ENCODE measurements around the gene PAPSS1.
"Not testable (repeated sequence)": the region's sequence is repeated elsewhere in the genome, so short reads cannot be mapped to it uniquely, and the experiment has no call there.

The PAPSS1 gene

DNA sequence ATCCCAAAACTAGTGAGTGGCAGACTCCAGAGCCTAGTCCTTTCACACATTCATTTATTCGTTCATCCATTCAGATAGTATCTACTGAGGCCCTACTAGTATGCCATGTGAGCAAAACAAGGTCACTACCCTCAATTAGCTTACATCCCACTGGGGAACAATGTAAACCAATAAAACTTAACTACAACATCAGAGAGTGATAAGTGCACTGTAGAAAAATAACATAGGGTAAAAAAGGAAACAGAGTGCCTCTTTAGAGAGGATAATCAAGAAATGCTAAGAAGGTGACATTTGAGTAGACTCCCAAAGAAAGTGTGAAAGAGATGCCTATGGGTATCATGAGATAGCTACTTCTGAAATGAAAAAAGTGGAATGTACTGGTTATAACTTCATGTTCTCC, 18.5 kb downstream of the PAPSS1 start:
- TF ChIP-seq, protein P1, sequence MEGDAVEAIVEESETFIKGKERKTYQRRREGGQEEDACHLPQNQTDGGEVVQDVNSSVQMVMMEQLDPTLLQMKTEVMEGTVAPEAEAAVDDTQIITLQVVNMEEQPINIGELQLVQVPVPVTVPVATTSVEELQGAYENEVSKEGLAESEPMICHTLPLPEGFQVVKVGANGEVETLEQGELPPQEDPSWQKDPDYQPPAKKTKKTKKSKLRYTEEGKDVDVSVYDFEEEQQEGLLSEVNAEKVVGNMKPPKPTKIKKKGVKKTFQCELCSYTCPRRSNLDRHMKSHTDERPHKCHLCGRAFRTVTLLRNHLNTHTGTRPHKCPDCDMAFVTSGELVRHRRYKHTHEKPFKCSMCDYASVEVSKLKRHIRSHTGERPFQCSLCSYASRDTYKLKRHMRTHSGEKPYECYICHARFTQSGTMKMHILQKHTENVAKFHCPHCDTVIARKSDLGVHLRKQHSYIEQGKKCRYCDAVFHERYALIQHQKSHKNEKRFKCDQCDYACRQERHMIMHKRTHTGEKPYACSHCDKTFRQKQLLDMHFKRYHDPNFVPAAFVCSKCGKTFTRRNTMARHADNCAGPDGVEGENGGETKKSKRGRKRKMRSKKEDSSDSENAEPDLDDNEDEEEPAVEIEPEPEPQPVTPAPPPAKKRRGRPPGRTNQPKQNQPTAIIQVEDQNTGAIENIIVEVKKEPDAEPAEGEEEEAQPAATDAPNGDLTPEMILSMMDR (IDR thresholded peaks at IDR 0.05; ENCODE audit: low read depth, low read length, missing control alignments): no peak
- no peaks in the 10 kb centered on the region for H3K36me3 ChIP-seq (replicated peaks)
- DNase-seq: no peak
- no peaks in the 10 kb centered on the region for H3K27me3 ChIP-seq (replicated peaks)
- in situ Hi-C loops (cut with HindIII; ENCODE audit: low pct_ligation_motif_present, low sequenced_read_pairs): no loop called here
- H3K27ac ChIP-seq: no peak overlapping the region
- no peak overlapping the region for H3K4me3 ChIP-seq (ENCODE audit: low read depth, low read length)

DNA sequence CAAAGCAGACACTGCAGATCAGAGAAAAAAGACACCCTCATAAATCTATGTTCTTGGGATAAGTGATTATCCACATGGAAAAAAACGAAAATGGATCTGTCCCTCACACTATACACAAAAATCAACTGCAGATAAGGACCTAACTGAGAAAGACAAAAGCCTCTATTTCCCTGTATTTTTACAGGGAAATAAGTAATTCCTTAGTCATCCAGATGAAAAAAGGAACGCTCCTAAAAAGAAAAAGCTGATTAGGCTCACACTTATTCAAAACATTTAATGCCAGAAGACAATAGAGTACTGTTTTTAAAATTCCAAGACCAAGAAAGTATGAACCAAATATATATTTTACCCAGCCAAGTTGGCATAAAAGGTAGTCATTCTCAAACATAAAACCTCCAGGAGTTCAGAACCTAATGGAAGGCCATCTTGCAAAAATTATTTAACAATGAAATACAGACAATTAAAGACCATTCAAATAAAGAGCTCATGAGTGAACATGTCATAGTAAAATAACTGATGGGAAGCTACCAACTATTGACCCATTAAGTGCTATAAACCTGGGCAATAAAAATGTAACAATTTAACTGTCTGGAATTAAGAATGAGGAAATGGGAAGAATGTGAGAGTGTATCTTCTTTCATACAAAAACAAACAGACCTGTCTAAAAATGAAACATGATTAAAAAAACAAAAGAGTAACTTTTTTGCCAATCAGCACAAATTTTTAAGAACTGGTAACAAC, 20.4 kb downstream of the PAPSS1 start:
- DNase-seq: no peak
- in situ Hi-C loops (cut with HindIII; ENCODE audit: low pct_ligation_motif_present, low sequenced_read_pairs): no loop called here

DNA sequence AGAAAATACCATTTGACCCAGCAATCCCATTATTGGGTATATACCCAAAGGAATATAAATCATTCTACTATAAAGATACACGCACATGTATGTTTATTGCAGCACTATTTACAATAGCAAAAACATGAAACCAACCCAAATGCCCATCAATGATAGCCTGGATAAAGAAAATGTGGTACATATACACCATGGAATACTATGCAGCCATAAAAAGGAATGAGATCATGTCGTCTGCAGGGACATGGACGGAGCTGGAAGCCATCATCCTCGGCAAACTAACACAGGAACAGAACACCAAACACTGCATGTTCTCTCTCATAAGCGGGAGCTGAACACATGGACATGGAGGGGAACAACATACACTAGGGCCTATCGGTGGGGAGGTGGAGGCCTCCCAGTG, 23.8 kb downstream of the PAPSS1 start:
- DNase-seq; in situ Hi-C loops (cut with HindIII; ENCODE audit: low pct_ligation_motif_present, low sequenced_read_pairs); H3K27ac ChIP-seq; H3K27me3 ChIP-seq (replicated peaks); H3K36me3 ChIP-seq (replicated peaks); H3K4me3 ChIP-seq (ENCODE audit: low read depth, low read length): not testable (repeated sequence)

More for the DNA sequence above, 20.4 kb downstream of the PAPSS1 start:
- Histone ChIP-seq H3K36me3 (replicated peaks) (no peaks in the 10 kb centered on the region), H3K4me3 (ENCODE audit: low read depth, low read length) (no peak overlapping the region), H3K27me3 (replicated peaks) (no peaks in the 10 kb centered on the region), H3K27ac (peak overlapping the region; percentile 37)
- TF ChIP-seq, protein P1 (IDR thresholded peaks at IDR 0.05; ENCODE audit: low read depth, low read length, missing control alignments): no peak

DNA sequence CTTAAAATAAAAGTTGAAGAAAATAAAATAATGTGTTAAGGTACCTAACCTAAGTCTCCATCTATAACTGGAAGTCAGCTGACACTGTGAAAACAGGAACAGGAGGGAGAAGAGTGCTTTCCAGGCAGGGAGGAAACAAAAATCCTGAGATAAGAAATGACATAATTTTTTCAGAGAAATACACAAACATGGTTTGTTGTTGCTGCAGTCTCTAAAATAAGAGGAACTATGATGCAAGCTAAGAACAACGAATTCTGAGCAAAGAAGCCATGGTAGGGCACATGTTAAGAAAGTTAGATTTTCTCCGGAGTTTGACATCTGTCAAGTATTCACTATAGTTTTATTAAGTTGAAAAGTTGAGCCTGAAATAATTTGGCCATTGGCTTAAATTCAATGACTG, 26.9 kb downstream of the PAPSS1 start:
- TF ChIP-seq, protein P1 (IDR thresholded peaks at IDR 0.05; ENCODE audit: low read depth, low read length, missing control alignments): no peak
- H3K27ac ChIP-seq: no peak overlapping the region
- H3K27me3 ChIP-seq (replicated peaks): no peaks in the 10 kb centered on the region
- in situ Hi-C loops (cut with HindIII; ENCODE audit: low pct_ligation_motif_present, low sequenced_read_pairs): no loop called here
- DNase-seq: no peak
- no peaks in the 10 kb centered on the region for H3K36me3 ChIP-seq (replicated peaks)
- no peak overlapping the region for H3K4me3 ChIP-seq (ENCODE audit: low read depth, low read length)

DNA sequence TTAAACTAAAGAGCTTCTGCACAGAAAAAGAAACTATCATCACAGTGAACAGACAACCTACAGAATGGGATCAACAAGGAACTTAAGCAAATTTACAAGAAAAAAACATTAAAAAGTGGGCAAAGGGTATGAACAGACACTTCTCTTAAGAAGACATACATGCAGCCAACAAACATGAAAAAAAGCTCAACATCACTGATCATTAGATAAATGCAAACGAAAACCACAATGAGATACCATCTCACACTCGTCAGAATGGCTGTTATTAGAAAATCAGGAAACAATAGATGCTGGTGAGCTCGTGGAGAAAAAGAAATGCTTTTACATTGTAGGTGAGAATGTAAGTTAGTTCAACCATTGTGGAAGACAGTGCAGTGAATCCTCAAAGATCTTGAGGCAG, 27.8 kb downstream of the PAPSS1 start:
- Histone ChIP-seq H3K27me3 (replicated peaks) (no peaks in the 10 kb centered on the region), H3K27ac (no peak overlapping the region), H3K36me3 (replicated peaks) (no peaks in the 10 kb centered on the region), H3K4me3 (ENCODE audit: low read depth, low read length) (no peak overlapping the region)
- TF ChIP-seq, protein P1 (IDR thresholded peaks at IDR 0.05; ENCODE audit: low read depth, low read length, missing control alignments): no peak
- in situ Hi-C loops (cut with HindIII; ENCODE audit: low pct_ligation_motif_present, low sequenced_read_pairs): no loop called here
- DNase-seq: no peak

DNA sequence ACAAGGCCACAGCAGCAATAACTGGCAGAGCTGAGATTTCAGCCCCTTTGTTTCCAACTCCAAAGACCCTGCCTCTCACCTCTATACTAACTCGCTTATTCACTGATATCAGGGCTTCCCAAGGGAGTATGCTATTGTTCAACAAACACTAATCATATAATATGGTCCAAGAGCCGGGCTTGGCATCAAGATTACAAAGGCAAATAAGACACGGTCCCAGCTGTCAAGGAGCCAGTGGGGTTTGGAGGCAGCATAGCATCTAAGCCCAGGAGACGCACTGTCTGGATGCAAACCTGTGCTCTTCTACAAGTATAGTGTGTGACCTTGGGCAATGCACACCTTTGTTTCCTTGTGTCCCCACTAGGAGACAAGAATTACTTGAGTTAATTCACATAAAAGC, 28.7 kb downstream of the PAPSS1 start:
- Histone ChIP-seq H3K4me3 (ENCODE audit: low read depth, low read length) (no peak overlapping the region), H3K36me3 (replicated peaks) (no peaks in the 10 kb centered on the region), H3K27me3 (replicated peaks) (no peaks in the 10 kb centered on the region), H3K27ac (no peak overlapping the region)
- TF ChIP-seq, protein P1 (IDR thresholded peaks at IDR 0.05; ENCODE audit: low read depth, low read length, missing control alignments): no peak
- no peak for DNase-seq
- in situ Hi-C loops (cut with HindIII; ENCODE audit: low pct_ligation_motif_present, low sequenced_read_pairs): no loop called here
